GM23338 (cell line): ENCODE data around the gene COLEC12. TPM values are rescaled to one million over a fixed set of nuclear protein-coding genes. Genes with fewer than 3 reads are reported as not detected.

Source experiments
- ATAC-seq: fragments of 200-7000 bp; cut with Tn5 transposase; 3 replicates; pipeline ENCODE4 v1.9.1; 2020
- DNase-seq: peaks from one replicate; pipeline ENCODE4 v3.0.0-alpha.2; 2015; ENCODE audit warnings: low spot score
- H2AFZ ChIP-seq: fragments of 200-600 bp; sonication (generic); 2 replicates; pipeline ENCODE4 v1.8.0; 2016; ENCODE audit warnings: antibody characterized with exemption, mild to moderate bottlenecking, moderate library complexity
- H3F3A ChIP-seq: fragments of 200-600 bp; sonication (generic); replicated peaks from 2 replicates; pipeline ENCODE4 v1.8.0; 2017; ENCODE audit warnings: antibody characterized with exemption, mixed run types, low read depth
- H3K27ac ChIP-seq: fragments of 200-600 bp; sonication (generic); 2 replicates; pipeline ENCODE4 v1.6.1; 2016; ENCODE audit warnings: low read depth
- H3K27me3 ChIP-seq: fragments of 200-600 bp; sonication (generic); 2 replicates; pipeline ENCODE4 v1.8.0; 2016; ENCODE audit warnings: mild to moderate bottlenecking, mixed run types, moderate library complexity; ENCODE audit not compliant: insufficient read depth
- H3K36me3 ChIP-seq: fragments of 200-600 bp; sonication (generic); 2 replicates; pipeline ENCODE4 v1.8.0; 2016; ENCODE audit warnings: mild to moderate bottlenecking; ENCODE audit not compliant: insufficient read depth
- H3K4me1 ChIP-seq: fragments of 200-600 bp; sonication (generic); 2 replicates; pipeline ENCODE4 v1.8.0; 2016; ENCODE audit warnings: mild to moderate bottlenecking, moderate library complexity; ENCODE audit not compliant: insufficient read depth
- H3K4me2 ChIP-seq: fragments of 200-600 bp; sonication (generic); 2 replicates; pipeline ENCODE4 v1.7.1; 2017; ENCODE audit warnings: mixed run types
- H3K4me3 ChIP-seq: fragments of 200-600 bp; sonication (generic); 2 replicates; pipeline ENCODE4 v1.6.1; 2016; ENCODE audit warnings: mixed run types
- H3K79me2 ChIP-seq: fragments of 200-600 bp; sonication (generic); replicated peaks from 2 replicates; pipeline ENCODE4 v1.8.0; 2017; ENCODE audit warnings: mild to moderate bottlenecking; ENCODE audit not compliant: insufficient read depth
- H3K9me2 ChIP-seq: fragments of 200-600 bp; sonication (generic); 2 replicates; pipeline ENCODE4 v1.8.0; 2017; ENCODE audit not compliant: insufficient read depth
- H4K20me1 ChIP-seq: fragments of 200-600 bp; sonication (generic); replicated peaks from 2 replicates; pipeline ENCODE4 v1.8.0; 2017; ENCODE audit warnings: mild to moderate bottlenecking; ENCODE audit not compliant: insufficient read depth
- H3K27ac Mint-ChIP-seq: 2 replicates; pipeline ENCODE4 v1.8.0; 2020; ENCODE audit warnings: inconsistent platforms, mild to moderate bottlenecking, moderate library complexity, mixed read lengths
- H3K27me3 Mint-ChIP-seq: 3 replicates; pipeline ENCODE4 v1.8.0; 2022; ENCODE audit warnings: low read depth, mild to moderate bottlenecking, moderate library complexity, mixed read lengths, inconsistent platforms; ENCODE audit not compliant: insufficient read depth, poor library complexity
- H3K36me3 Mint-ChIP-seq: 3 replicates; pipeline ENCODE4 v1.8.0; 2021; ENCODE audit warnings: low read depth, mild to moderate bottlenecking, inconsistent platforms, moderate library complexity, mixed read lengths
- H3K4me1 Mint-ChIP-seq: 3 replicates; pipeline ENCODE4 v1.8.0; 2020; ENCODE audit warnings: mild to moderate bottlenecking, inconsistent platforms, mixed read lengths
- H3K4me3 Mint-ChIP-seq: 3 replicates; pipeline ENCODE4 v1.8.0; 2021; ENCODE audit warnings: moderate library complexity, mild to moderate bottlenecking, inconsistent platforms, mixed read lengths
- H3K9me3 Mint-ChIP-seq: 3 replicates; pipeline ENCODE4 v1.8.0; 2020; ENCODE audit warnings: moderate library complexity, mild to moderate bottlenecking, inconsistent platforms, mixed read lengths
- CREB1 ChIP-seq: fragments of 250-450 bp; sonication (Bioruptor Pico); IDR thresholded peaks from 2 replicates; pipeline ENCODE4 v1.5.0; 2020; ENCODE audit warnings: low read depth, mild to moderate bottlenecking, moderate library complexity
- EZH2 ChIP-seq: fragments of 200-600 bp; sonication (generic); IDR thresholded peaks from one replicate; pipeline ENCODE4 v1.8.0; 2017; ENCODE audit warnings: antibody characterized with exemption, mild to moderate bottlenecking, low read depth; ENCODE audit not compliant: unreplicated experiment
- EZH2phosphoT487 ChIP-seq: fragments of 200-600 bp; sonication (generic); IDR thresholded peaks from one replicate; pipeline ENCODE4 v1.8.1; 2018; ENCODE audit warnings: antibody characterized with exemption; ENCODE audit not compliant: unreplicated experiment
- JUNB ChIP-seq: IDR thresholded peaks from one replicate; pipeline ENCODE4 v1.6.1; 2016; ENCODE audit warnings: antibody characterized with exemption; ENCODE audit not compliant: unreplicated experiment
- NANOG ChIP-seq: IDR thresholded peaks from 2 replicates; pipeline ENCODE4 v1.6.1; 2016; ENCODE audit warnings: antibody characterized with exemption, borderline replicate concordance
- POLR2AphosphoS5 ChIP-seq: IDR thresholded peaks from 2 replicates; pipeline ENCODE4 v1.6.1; 2016; ENCODE audit warnings: antibody characterized with exemption, low read depth
- STAT1 ChIP-seq: IDR thresholded peaks from one replicate; pipeline ENCODE4 v1.6.1; 2016; ENCODE audit warnings: antibody characterized with exemption; ENCODE audit not compliant: unreplicated experiment
- ZNF114 ChIP-seq: fragments of 250-450 bp; sonication (Bioruptor Pico); IDR thresholded peaks from 2 replicates; pipeline ENCODE4 v1.5.0; 2020; ENCODE audit warnings: mild to moderate bottlenecking, moderate library complexity
- polyA plus RNA-seq: library from polyadenylated mRNA; unstranded; fragments of >200 nt; fragmentation: Nextera tagmentation; extraction: Ambion mirVana; gene quantifications from 2 replicates; pipeline ENCODE4 v1.2.1, GENCODE V29; 2016
- total RNA-seq: library from RNA; depleted of rRNA; stranded (reverse); fragments of >200 nt; shearing (Covaris generic); gene quantifications from 2 replicates; pipeline ENCODE4 v1.2.3, GENCODE V29; 2014
- TF ChIP-seq, protein P1 (sequence below): fragments of 250-450 bp; sonication (Bioruptor Pico); IDR thresholded peaks from 2 replicates; pipeline ENCODE4 v1.5.0; 2020; ENCODE audit warnings: mild to moderate bottlenecking, moderate library complexity
- TF ChIP-seq, protein P2 (sequence below), 2 experiments: fragments of 200-600 bp in 1 of 2; sonication (generic) in 1 of 2; conservative IDR thresholded peaks; 2 replicates each; pipeline versions ENCODE4 v1.5.1 to v1.6.1; 2016 to 2017; ENCODE audit warnings: antibody characterized with exemption in 2 of 2, low read depth in 2 of 2, mild to moderate bottlenecking in 2 of 2, moderate library complexity in 1 of 2
- TF ChIP-seq, protein P3 (sequence below): IDR thresholded peaks from one replicate; pipeline ENCODE4 v1.6.1; 2018; ENCODE audit warnings: antibody characterized with exemption; ENCODE audit not compliant: unreplicated experiment

The COLEC12 gene
- total and polyA plus RNA-seq, 2 experiments from 2014 or later = 1.1 to 3.2 TPM

DNA sequence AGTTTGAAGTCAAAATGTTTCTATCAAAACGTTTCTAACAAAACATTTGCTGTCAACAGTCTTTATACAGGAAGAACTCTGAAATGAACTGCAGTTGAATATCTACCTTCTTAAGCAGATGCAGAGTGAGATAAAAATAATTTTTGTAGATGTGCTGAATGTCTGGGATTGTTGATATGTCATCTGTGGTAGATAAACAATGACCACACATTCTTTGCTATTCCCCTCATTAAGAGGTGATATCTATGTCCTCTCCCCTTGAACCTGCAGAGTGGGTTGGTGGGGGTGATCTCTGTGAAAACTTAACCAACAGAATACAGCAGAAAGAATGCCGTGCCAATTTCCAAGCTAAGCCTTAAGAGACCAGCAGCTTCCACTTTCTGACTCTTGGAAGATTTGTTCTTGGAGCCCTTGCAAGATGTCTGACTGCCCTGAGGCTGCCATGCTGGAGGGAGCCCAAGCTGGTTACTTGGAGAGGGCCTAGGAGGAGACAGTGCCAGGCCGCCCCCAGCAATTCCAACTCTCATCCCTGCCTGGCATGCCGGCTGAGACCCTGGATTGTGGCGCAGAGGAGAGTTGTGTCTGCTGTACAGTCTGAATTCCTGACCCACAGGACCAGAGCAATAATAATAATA lies 80.8 kb downstream of the COLEC12 start (continued):
- TF ChIP-seq, protein P1, sequence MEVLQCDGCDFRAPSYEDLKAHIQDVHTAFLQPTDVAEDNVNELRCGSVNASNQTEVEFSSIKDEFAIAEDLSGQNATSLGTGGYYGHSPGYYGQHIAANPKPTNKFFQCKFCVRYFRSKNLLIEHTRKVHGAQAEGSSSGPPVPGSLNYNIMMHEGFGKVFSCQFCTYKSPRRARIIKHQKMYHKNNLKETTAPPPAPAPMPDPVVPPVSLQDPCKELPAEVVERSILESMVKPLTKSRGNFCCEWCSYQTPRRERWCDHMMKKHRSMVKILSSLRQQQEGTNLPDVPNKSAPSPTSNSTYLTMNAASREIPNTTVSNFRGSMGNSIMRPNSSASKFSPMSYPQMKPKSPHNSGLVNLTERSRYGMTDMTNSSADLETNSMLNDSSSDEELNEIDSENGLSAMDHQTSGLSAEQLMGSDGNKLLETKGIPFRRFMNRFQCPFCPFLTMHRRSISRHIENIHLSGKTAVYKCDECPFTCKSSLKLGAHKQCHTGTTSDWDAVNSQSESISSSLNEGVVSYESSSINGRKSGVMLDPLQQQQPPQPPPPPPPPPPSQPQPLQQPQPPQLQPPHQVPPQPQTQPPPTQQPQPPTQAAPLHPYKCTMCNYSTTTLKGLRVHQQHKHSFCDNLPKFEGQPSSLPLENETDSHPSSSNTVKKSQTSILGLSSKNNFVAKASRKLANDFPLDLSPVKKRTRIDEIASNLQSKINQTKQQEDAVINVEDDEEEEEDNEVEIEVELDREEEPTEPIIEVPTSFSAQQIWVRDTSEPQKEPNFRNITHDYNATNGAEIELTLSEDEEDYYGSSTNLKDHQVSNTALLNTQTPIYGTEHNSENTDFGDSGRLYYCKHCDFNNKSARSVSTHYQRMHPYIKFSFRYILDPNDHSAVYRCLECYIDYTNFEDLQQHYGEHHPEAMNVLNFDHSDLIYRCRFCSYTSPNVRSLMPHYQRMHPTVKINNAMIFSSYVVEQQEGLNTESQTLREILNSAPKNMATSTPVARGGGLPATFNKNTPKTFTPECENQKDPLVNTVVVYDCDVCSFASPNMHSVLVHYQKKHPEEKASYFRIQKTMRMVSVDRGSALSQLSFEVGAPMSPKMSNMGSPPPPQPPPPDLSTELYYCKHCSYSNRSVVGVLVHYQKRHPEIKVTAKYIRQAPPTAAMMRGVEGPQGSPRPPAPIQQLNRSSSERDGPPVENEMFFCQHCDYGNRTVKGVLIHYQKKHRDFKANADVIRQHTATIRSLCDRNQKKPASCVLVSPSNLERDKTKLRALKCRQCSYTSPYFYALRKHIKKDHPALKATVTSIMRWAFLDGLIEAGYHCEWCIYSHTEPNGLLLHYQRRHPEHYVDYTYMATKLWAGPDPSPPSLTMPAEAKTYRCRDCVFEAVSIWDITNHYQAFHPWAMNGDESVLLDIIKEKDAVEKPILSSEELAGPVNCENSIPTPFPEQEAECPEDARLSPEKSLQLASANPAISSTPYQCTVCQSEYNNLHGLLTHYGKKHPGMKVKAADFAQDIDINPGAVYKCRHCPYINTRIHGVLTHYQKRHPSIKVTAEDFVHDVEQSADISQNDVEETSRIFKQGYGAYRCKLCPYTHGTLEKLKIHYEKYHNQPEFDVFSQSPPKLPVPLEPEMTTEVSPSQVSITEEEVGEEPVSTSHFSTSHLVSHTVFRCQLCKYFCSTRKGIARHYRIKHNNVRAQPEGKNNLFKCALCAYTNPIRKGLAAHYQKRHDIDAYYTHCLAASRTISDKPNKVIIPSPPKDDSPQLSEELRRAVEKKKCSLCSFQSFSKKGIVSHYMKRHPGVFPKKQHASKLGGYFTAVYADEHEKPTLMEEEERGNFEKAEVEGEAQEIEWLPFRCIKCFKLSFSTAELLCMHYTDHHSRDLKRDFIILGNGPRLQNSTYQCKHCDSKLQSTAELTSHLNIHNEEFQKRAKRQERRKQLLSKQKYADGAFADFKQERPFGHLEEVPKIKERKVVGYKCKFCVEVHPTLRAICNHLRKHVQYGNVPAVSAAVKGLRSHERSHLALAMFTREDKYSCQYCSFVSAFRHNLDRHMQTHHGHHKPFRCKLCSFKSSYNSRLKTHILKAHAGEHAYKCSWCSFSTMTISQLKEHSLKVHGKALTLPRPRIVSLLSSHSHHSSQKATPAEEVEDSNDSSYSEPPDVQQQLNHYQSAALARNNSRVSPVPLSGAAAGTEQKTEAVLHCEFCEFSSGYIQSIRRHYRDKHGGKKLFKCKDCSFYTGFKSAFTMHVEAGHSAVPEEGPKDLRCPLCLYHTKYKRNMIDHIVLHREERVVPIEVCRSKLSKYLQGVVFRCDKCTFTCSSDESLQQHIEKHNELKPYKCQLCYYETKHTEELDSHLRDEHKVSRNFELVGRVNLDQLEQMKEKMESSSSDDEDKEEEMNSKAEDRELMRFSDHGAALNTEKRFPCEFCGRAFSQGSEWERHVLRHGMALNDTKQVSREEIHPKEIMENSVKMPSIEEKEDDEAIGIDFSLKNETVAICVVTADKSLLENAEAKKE (CRISPR knock-in tag) = no peak
- TF ChIP-seq EZH2 (no peak), ZNF114 (CRISPR knock-in tag) (no peak), EZH2phosphoT487 (no peak), NANOG (no peak)

DNA sequence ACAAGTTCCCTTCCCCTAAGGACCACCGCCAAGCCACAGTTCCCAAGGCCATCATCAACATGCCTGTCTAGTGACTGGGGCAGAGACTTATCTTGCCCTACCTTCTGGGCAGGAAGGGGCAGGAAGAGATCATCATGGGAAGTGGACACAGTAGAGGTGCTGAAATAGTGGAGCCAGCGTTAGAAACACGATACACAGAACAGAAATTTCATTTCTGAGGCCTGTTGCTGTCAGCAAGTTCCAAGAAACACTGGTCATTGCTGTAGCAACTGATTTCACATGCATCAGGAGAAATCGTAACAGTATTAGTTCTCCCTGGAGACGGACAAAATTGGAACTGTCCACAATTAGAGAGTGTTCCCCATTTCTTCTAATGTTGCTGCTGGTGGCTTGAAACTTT lies 83.0 kb downstream of the COLEC12 start:
- Histone ChIP-seq H3K27ac (no peak overlapping the region), H3K9me2 (no peaks in the 10 kb centered on the region), H3K4me3 (no peak overlapping the region), H3F3A (no peaks in the 10 kb centered on the region), H3K4me1 (peaks cover 10% of the 10 kb centered on the region; the same call in 1 of the 2 replicates), H3K4me2 (no peak overlapping the region), H2AFZ (no peak overlapping the region), H3K27me3 (no peaks in the 10 kb centered on the region), H4K20me1 (no peaks in the 10 kb centered on the region), H3K79me2 (no peaks in the 10 kb centered on the region), H3K36me3 (no peaks in the 10 kb centered on the region)
- Mint-ChIP-seq H3K4me1 (peaks cover 15% of the 10 kb centered on the region), H3K4me3 (no peak overlapping the region), H3K9me3 (no peaks in the 10 kb centered on the region), H3K27me3 (no peaks in the 10 kb centered on the region), H3K36me3 (no peaks in the 10 kb centered on the region), H3K27ac (no peak overlapping the region)
- ATAC-seq (no peak), DNase-seq (no peak)
- no peak for TF ChIP-seq POLR2AphosphoS5
- TF ChIP-seq EZH2phosphoT487 = no peak
- TF ChIP-seq CREB1 (CRISPR knock-in tag) = no peak
- no peak for TF ChIP-seq JUNB
- TF ChIP-seq, protein P2, sequence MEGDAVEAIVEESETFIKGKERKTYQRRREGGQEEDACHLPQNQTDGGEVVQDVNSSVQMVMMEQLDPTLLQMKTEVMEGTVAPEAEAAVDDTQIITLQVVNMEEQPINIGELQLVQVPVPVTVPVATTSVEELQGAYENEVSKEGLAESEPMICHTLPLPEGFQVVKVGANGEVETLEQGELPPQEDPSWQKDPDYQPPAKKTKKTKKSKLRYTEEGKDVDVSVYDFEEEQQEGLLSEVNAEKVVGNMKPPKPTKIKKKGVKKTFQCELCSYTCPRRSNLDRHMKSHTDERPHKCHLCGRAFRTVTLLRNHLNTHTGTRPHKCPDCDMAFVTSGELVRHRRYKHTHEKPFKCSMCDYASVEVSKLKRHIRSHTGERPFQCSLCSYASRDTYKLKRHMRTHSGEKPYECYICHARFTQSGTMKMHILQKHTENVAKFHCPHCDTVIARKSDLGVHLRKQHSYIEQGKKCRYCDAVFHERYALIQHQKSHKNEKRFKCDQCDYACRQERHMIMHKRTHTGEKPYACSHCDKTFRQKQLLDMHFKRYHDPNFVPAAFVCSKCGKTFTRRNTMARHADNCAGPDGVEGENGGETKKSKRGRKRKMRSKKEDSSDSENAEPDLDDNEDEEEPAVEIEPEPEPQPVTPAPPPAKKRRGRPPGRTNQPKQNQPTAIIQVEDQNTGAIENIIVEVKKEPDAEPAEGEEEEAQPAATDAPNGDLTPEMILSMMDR (conservative IDR thresholded peaks at IDR 0.05; ENCODE audit: low read depth in 2 of 2) = no peak
- TF ChIP-seq, protein P3, sequence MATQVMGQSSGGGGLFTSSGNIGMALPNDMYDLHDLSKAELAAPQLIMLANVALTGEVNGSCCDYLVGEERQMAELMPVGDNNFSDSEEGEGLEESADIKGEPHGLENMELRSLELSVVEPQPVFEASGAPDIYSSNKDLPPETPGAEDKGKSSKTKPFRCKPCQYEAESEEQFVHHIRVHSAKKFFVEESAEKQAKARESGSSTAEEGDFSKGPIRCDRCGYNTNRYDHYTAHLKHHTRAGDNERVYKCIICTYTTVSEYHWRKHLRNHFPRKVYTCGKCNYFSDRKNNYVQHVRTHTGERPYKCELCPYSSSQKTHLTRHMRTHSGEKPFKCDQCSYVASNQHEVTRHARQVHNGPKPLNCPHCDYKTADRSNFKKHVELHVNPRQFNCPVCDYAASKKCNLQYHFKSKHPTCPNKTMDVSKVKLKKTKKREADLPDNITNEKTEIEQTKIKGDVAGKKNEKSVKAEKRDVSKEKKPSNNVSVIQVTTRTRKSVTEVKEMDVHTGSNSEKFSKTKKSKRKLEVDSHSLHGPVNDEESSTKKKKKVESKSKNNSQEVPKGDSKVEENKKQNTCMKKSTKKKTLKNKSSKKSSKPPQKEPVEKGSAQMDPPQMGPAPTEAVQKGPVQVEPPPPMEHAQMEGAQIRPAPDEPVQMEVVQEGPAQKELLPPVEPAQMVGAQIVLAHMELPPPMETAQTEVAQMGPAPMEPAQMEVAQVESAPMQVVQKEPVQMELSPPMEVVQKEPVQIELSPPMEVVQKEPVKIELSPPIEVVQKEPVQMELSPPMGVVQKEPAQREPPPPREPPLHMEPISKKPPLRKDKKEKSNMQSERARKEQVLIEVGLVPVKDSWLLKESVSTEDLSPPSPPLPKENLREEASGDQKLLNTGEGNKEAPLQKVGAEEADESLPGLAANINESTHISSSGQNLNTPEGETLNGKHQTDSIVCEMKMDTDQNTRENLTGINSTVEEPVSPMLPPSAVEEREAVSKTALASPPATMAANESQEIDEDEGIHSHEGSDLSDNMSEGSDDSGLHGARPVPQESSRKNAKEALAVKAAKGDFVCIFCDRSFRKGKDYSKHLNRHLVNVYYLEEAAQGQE = no peak
- TF ChIP-seq STAT1 = no peak
- no peak for TF ChIP-seq ZNF114 (CRISPR knock-in tag)
